Measurements from ENCODE around the gene HOXB5.

DNA sequence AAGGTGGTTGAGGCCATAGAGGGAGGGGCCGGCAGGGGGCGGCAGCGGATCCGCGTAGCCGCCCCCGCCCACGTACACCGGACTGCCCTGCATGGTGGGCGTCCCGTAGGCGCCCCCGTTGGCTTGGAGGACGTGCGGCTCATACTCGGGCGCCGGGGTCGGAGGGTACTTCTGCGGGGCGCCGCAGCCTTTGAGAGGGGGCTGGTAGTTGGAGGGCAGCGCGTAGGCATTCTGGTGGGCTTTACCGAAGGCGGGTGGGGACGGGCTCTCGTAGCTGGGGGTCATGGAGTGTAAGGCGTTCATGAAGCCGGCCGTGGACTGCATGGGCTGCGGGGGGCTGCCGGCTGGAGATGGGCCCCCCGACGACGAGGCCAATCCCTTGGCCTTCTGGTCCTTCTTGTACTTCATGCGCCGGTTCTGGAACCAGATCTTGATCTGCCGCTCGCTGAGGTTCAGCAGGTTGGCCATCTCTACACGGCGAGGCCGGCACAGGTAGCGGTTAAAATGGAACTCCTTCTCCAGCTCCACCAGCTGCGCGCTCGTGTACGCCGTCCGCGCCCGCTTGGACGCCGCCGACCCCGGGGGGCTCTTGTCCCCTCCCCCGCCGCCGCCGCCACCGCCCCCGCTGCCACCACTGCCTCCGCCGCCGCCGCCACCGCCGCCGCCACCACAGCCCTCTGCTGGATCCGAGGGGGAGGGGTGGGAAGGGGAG is 42.9 kb downstream of the HOXB5 start:
- no peak for TF ChIP-seq CTCF (IDR thresholded peaks at IDR 0.05; ENCODE audit: insufficient read depth, low read depth, low read length)
- TF ChIP-seq EZH2 (IDR thresholded peaks at IDR 0.05; ENCODE audit: insufficient read depth, low read length), result peak; percentile 29
